GM13976 (cell line): Measurements from ENCODE around the gene PPFIA3.

Experiments used
- DNase-seq: peaks from one replicate; pipeline ENCODE4 v3.0.0; 2012; ENCODE audit warnings: low spot score
- CTCF ChIP-seq: IDR thresholded peaks from 2 replicates; pipeline ENCODE4 v1.5.1; 2012; ENCODE audit warnings: borderline replicate concordance, mild to moderate bottlenecking; ENCODE audit not compliant: insufficient read depth; ENCODE audit errors: extremely low read depth, missing control alignments, control extremely low read depth
- in situ Hi-C: fragments of 300-500 bp; cut with MboI; formaldehyde crosslinking; loops from one replicate; pipeline ENCODE4 v1.12.0; 2022; ENCODE audit warnings: low sequenced_read_pairs, mixed read lengths, inconsistent platforms; ENCODE audit not compliant: unreplicated experiment

Gene PPFIA3

GRCh38 chr19:49155005-49155819 is 35.9 kb downstream of the PPFIA3 start, which contains the start of gene HRC:
TSS of gene HRC (minus strand) at chr19:49155396. CDS start at chr19:49155237, 159 bp downstream.
- in situ Hi-C loops = no loop called here
- no peak for DNase-seq
- TF ChIP-seq CTCF = no peak

GRCh38 chr19:49155820-49156346 is 36.5 kb downstream of the PPFIA3 start:
- DNase-seq = no peak
- in situ Hi-C loops = no loop called here
- no peak for TF ChIP-seq CTCF

GRCh38 chr19:49157445-49158224 is 38.3 kb downstream of the PPFIA3 start, which contains the start of gene TRPM4:
TSS of gene TRPM4 (plus strand) at chr19:49157792. CDS start at chr19:49157867, 75 bp downstream.
- in situ Hi-C loops = no loop called here
- peak; percentile 62 for DNase-seq
- no peak for TF ChIP-seq CTCF

- peak; percentile 17 for DNase-seq
- TF ChIP-seq CTCF = no peak
- in situ Hi-C loops = no loop called here
These were observed 41.3 kb downstream of the PPFIA3 start for GRCh38 chr19:49160450-49161189.

- no peak for TF ChIP-seq CTCF
- DNase-seq = no peak
- in situ Hi-C loops = no loop called here
These were observed 42.6 kb downstream of the PPFIA3 start for GRCh38 chr19:49161987-49162386.

- no peak for DNase-seq
These were observed 45.9 kb downstream of the PPFIA3 start for GRCh38 chr19:49165111-49165750.

More at GRCh38 chr19:49165111-49165750, 45.9 kb downstream of the PPFIA3 start:
- in situ Hi-C loops = no loop called here
- no peak for TF ChIP-seq CTCF
